GM12878 (cell line): Measurements from ENCODE around the gene GALNS. TPM values are rescaled to one million over a fixed set of nuclear protein-coding genes. Genes with fewer than 3 reads are reported as not detected.
A peak's percentile ranks its signal among the peaks of the same experiment; 100 is the strongest.

Experiments
- ATAC-seq: fragments of 200-7000 bp; cut with Tn5 transposase; 3 replicates; pipeline ENCODE4 v1.9.1; 2020; ENCODE audit warnings: mild to moderate bottlenecking, moderate library complexity
- BruUV-seq: library from RNA; stranded (reverse); fragments of 400-500 nt; replicated peaks from 2 replicates; lab custom pipeline; 2021; lab: Mats Ljungman, UMichigan
- CTCF ChIA-PET: fragments of 300-600 bp; sonication (Branson Sonifier 250); formaldehyde crosslinking; extraction: SDS; loops from one replicate; lab custom pipeline; 2021; ENCODE audit warnings: inconsistent platforms; lab: Yijun Ruan, JAX
- POLR2A ChIA-PET: fragments of 350-600 bp; formaldehyde crosslinking; extraction: SDS; loops from one replicate; lab custom pipeline; 2021; ENCODE audit warnings: inconsistent platforms; lab: Charles Lee
- RAD21 ChIA-PET: fragments of 300-600 bp; sonication (Branson Sonifier 250); formaldehyde crosslinking; loops from one replicate; lab custom pipeline; 2023; ENCODE audit warnings: antibody characterized with exemption; ENCODE audit not compliant: unreplicated experiment; lab: Charles Lee
- SMC1A ChIA-PET: fragments of 300-600 bp; sonication (Branson Sonifier 250); formaldehyde crosslinking; loops from one replicate; lab custom pipeline; 2023; ENCODE audit not compliant: unreplicated experiment, uncharacterized antibody; lab: Charles Lee
- DNase-seq: peaks from one replicate; pipeline ENCODE4 v3.0.0-alpha.2; 2011; ENCODE audit warnings: low read depth, low spot score
- FAIRE-seq: peaks from 3 replicates; lab custom pipeline; 2011; peaks lifted over from hg19 to GRCh38; lab: Jason Lieb, UNC
- H2AFZ ChIP-seq: 2 replicates; pipeline ENCODE4 v1.6.0; 2011; ENCODE audit warnings: low read depth, low read length, control low read depth; ENCODE audit not compliant: control insufficient read depth
- H3K27ac ChIP-seq: 2 replicates; pipeline ENCODE4 v1.5.1; 2011; ENCODE audit warnings: control low read depth; ENCODE audit not compliant: control insufficient read depth, insufficient read depth
- H3K27me3 ChIP-seq, 2 experiments: replicated peaks in 1 of 2; 2 replicates each; pipeline versions ENCODE4 v1.6.0 to v1.6.1; 2011; ENCODE audit warnings: low read length in 1 of 2; ENCODE audit not compliant: control insufficient read depth in 2 of 2, insufficient read depth in 2 of 2
- H3K36me3 ChIP-seq, 2 experiments: 2 replicates each; pipeline ENCODE4 v1.5.1; 2011; ENCODE audit warnings: low read length in 1 of 2; ENCODE audit not compliant: control insufficient read depth in 2 of 2, insufficient read depth in 2 of 2
- H3K4me1 ChIP-seq: 2 replicates; pipeline ENCODE4 v1.6.1; 2011; ENCODE audit warnings: mild to moderate bottlenecking, low read length, moderate library complexity, mixed read lengths; ENCODE audit not compliant: control insufficient read depth, insufficient read depth
- H3K4me2 ChIP-seq: 2 replicates; pipeline ENCODE4 v1.6.0; 2011; ENCODE audit warnings: control low read depth; ENCODE audit not compliant: control insufficient read depth, insufficient read depth
- H3K4me3 ChIP-seq: fragments of 200-600 bp; sonication (generic); 2 replicates; pipeline ENCODE4 v1.5.1; 2016
- H3K79me2 ChIP-seq: 2 replicates; pipeline ENCODE4 v1.6.0; 2011; ENCODE audit warnings: low read length; ENCODE audit not compliant: control insufficient read depth, insufficient read depth
- H3K9ac ChIP-seq: 2 replicates; pipeline ENCODE4 v1.8.0; 2011; ENCODE audit warnings: low read length, control low read depth, mixed read lengths; ENCODE audit not compliant: control insufficient read depth, insufficient read depth
- H3K9me3 ChIP-seq: replicated peaks from 3 replicates; pipeline ENCODE4 v1.5.1; 2011; ENCODE audit warnings: mild to moderate bottlenecking, low read length; ENCODE audit not compliant: control insufficient read depth, insufficient read depth
- H4K20me1 ChIP-seq: 2 replicates; pipeline ENCODE4 v1.6.0; 2011; ENCODE audit not compliant: control insufficient read depth, insufficient read depth
- POLR2A ChIP-seq: IDR thresholded peaks from 2 replicates; pipeline ENCODE4 v1.6.1; 2011; ENCODE audit warnings: low read depth, mild to moderate bottlenecking, low read length
- PRDM15 ChIP-seq: fragments of 450-650 bp; formaldehyde crosslinking; IDR thresholded peaks from 2 replicates; pipeline ENCODE4 v1.4.0; 2020; ENCODE audit warnings: mild to moderate bottlenecking, moderate library complexity
- WGBS: methylation state at CpG from one replicate; pipeline ENCODE4 v1.1.6; 2016; ENCODE audit warnings: low lambda C conversion rate; ENCODE audit not compliant: insufficient replicate concordance, insufficient coverage; ENCODE audit errors: missing lambda C conversion rate; 5-methylcytosine and 5-hydroxymethylcytosine counted together
- in situ Hi-C: fragments of 300-500 bp; cut with MboI; formaldehyde crosslinking; loops from 9 replicates; pipeline ENCODE4 v1.14.3; 2018; ENCODE audit warnings: mixed read lengths
- intact Hi-C: fragments of 100-400 bp; cut with micrococcal nuclease; formaldehyde crosslinking; loops from one replicate; pipeline ENCODE4 v1.14.2; 2022; ENCODE audit not compliant: unreplicated experiment
- polyA plus RNA-seq, 11 experiments: library from polyadenylated mRNA; depleted of rRNA in 4 of 11; unstranded in 6 of 11; stranded (reverse) in 5 of 11; fragments of >200 nt; fragmentation: Nextera tagmentation in 4 of 11; fragmentation: Illumina TruSeq in 1 of 11; extraction: Ambion mirVana in 4 of 11; extraction: Trizol in 1 of 11; gene quantifications; 1 replicate in 1 of 11; 2 replicates in 10 of 11; pipeline versions ENCODE4 v1.2.1 to v1.2.3, GENCODE V29; 2011 to 2016; ENCODE audit warnings: inconsistent platforms in 2 of 11, missing spikeins in 2 of 11, low read depth in 1 of 11
- total RNA-seq, 4 experiments: library from RNA; depleted of rRNA in 3 of 4; stranded (reverse); fragments of >200 nt in 3 of 4; fragmentation: Illumina TruSeq in 1 of 4; extraction: Trizol in 1 of 4; gene quantifications; 2 replicates each; pipeline versions ENCODE4 v1.2.1 to v1.2.3, GENCODE V29; 2013 to 2021
- TF ChIP-seq, protein P1 (sequence below): IDR thresholded peaks from 2 replicates; pipeline ENCODE4 v1.6.1; 2012; ENCODE audit warnings: mild to moderate bottlenecking, low read depth, low read length
- TF ChIP-seq, protein P2 (sequence below): fragments of 450-650 bp; IDR thresholded peaks from 2 replicates; pipeline ENCODE4 v1.6.1; 2017; ENCODE audit warnings: borderline replicate concordance

The GALNS gene
- total and polyA plus RNA-seq, 10 of the 15 experiments (the other 5 are each of a cell fraction or from before 2014, with no cell fraction given): 0.37 to 12.4 (median 5.3) TPM

GRCh38 chr16:88804173-88804551 lies 52.6 kb downstream of the GALNS start:
- WGBS: 2% methylated on average over 13 of the region's 16 CpGs
- no peaks in the 10 kb centered on the region for H3K9me3 ChIP-seq
- H3K4me1 ChIP-seq: peaks cover 18% of the 10 kb centered on the region
- no peak overlapping the region for H2AFZ ChIP-seq
- H3K4me3 ChIP-seq: peak overlapping the region; percentile 88
- intact Hi-C loops: no loop called here
- FAIRE-seq (no peak), ATAC-seq (no peak), DNase-seq (no peak)
- TSS peak; percentile 75 for BruUV-seq
- H3K9ac ChIP-seq: peak overlapping the region; percentile 90
- ChIA-PET RAD21 (no interaction called here), POLR2A (interaction anchor here (0.5 kb wide), 1 partner anchor 234 kb away, joined by 3 read pairs; the partner anchor contains the start of gene ZC3H18), SMC1A (no interaction called here), CTCF (interaction anchor here (0.7 kb wide), 1 partner anchor 11 kb away, joined by 3 read pairs; no protein-coding TSS in a partner anchor)
- peak overlapping the region; percentile 66 for H3K4me2 ChIP-seq
- TF ChIP-seq, protein P1, sequence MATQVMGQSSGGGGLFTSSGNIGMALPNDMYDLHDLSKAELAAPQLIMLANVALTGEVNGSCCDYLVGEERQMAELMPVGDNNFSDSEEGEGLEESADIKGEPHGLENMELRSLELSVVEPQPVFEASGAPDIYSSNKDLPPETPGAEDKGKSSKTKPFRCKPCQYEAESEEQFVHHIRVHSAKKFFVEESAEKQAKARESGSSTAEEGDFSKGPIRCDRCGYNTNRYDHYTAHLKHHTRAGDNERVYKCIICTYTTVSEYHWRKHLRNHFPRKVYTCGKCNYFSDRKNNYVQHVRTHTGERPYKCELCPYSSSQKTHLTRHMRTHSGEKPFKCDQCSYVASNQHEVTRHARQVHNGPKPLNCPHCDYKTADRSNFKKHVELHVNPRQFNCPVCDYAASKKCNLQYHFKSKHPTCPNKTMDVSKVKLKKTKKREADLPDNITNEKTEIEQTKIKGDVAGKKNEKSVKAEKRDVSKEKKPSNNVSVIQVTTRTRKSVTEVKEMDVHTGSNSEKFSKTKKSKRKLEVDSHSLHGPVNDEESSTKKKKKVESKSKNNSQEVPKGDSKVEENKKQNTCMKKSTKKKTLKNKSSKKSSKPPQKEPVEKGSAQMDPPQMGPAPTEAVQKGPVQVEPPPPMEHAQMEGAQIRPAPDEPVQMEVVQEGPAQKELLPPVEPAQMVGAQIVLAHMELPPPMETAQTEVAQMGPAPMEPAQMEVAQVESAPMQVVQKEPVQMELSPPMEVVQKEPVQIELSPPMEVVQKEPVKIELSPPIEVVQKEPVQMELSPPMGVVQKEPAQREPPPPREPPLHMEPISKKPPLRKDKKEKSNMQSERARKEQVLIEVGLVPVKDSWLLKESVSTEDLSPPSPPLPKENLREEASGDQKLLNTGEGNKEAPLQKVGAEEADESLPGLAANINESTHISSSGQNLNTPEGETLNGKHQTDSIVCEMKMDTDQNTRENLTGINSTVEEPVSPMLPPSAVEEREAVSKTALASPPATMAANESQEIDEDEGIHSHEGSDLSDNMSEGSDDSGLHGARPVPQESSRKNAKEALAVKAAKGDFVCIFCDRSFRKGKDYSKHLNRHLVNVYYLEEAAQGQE: no peak
- TF ChIP-seq POLR2A (peak; percentile 16; the same call in 1 of the 2 replicates), PRDM15 (CRISPR knock-in tag) (no peak)
- TF ChIP-seq, protein P2, sequence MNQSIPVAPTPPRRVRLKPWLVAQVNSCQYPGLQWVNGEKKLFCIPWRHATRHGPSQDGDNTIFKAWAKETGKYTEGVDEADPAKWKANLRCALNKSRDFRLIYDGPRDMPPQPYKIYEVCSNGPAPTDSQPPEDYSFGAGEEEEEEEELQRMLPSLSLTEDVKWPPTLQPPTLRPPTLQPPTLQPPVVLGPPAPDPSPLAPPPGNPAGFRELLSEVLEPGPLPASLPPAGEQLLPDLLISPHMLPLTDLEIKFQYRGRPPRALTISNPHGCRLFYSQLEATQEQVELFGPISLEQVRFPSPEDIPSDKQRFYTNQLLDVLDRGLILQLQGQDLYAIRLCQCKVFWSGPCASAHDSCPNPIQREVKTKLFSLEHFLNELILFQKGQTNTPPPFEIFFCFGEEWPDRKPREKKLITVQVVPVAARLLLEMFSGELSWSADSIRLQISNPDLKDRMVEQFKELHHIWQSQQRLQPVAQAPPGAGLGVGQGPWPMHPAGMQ: no peak
- H4K20me1 ChIP-seq: no peaks in the 10 kb centered on the region
- in situ Hi-C loops: no loop called here
- H3K27me3 ChIP-seq: no peaks in the 10 kb centered on the region
- H3K79me2 ChIP-seq: peaks cover 28% of the 10 kb centered on the region
- H3K27ac ChIP-seq: peak overlapping the region; percentile 67
- peaks cover 2 to 33% of the 10 kb centered on the region in 2 experiments; a peak in 3 of 4 replicates for H3K36me3 ChIP-seq
